WERI-Rb-1 (cell line): ENCODE data around the gene KDM5C.

ENCODE experiments used
- DNase-seq: peaks from one replicate; pipeline ENCODE4 v3.0.0-alpha.2; 2020
- H3K27ac ChIP-seq: fragments of 250-450 bp; sonication (Bioruptor Pico); 2 replicates; pipeline ENCODE4 v1.5.1; 2020; ENCODE audit warnings: mild to moderate bottlenecking, moderate library complexity
- H3K27me3 ChIP-seq: fragments of 250-450 bp; sonication (Bioruptor Pico); 2 replicates; pipeline ENCODE4 v1.5.1; 2021; ENCODE audit warnings: mild to moderate bottlenecking, low read depth, moderate library complexity; ENCODE audit not compliant: insufficient read depth, severe bottlenecking
- H3K36me3 ChIP-seq: fragments of 250-450 bp; sonication (Bioruptor Pico); 2 replicates; pipeline ENCODE4 v1.5.1; 2020; ENCODE audit warnings: mild to moderate bottlenecking, moderate library complexity
- H3K4me3 ChIP-seq: 2 replicates; pipeline ENCODE4 v1.5.1; 2011; ENCODE audit warnings: low read depth, mild to moderate bottlenecking, control low read depth, low read length
- H3K9me3 ChIP-seq: fragments of 250-450 bp; sonication (Bioruptor Pico); 2 replicates; pipeline ENCODE4 v1.5.1; 2021; ENCODE audit warnings: mild to moderate bottlenecking, moderate library complexity; ENCODE audit not compliant: severe bottlenecking
- TF ChIP-seq, protein P1 (sequence below): IDR thresholded peaks from 2 replicates; pipeline ENCODE4 v1.5.1; 2011; ENCODE audit warnings: low read depth, mild to moderate bottlenecking, control low read depth, inconsistent platforms, low read length

The KDM5C gene

DNA sequence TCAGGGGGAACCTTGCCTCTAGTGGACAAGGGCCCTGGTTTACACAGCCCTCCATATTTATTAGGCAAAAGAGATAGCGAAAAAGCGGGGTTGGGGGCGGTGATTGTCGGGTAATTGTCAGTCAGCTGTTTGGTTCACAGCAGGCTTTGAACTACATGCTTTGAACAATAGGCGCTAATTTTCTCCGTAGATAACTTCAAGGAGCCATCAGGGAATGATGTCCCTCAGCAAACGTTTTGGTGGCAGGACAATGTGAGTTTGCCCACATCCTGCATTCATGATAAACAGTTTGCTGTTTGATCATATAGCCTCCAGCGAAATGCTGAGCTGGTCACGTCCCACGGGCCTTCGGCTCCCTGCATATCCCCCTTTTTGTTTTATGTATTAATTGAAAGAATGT lies 65.8 kb downstream of the KDM5C start:
- TF ChIP-seq, protein P1, sequence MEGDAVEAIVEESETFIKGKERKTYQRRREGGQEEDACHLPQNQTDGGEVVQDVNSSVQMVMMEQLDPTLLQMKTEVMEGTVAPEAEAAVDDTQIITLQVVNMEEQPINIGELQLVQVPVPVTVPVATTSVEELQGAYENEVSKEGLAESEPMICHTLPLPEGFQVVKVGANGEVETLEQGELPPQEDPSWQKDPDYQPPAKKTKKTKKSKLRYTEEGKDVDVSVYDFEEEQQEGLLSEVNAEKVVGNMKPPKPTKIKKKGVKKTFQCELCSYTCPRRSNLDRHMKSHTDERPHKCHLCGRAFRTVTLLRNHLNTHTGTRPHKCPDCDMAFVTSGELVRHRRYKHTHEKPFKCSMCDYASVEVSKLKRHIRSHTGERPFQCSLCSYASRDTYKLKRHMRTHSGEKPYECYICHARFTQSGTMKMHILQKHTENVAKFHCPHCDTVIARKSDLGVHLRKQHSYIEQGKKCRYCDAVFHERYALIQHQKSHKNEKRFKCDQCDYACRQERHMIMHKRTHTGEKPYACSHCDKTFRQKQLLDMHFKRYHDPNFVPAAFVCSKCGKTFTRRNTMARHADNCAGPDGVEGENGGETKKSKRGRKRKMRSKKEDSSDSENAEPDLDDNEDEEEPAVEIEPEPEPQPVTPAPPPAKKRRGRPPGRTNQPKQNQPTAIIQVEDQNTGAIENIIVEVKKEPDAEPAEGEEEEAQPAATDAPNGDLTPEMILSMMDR: no peak
- Histone ChIP-seq H3K27me3 (peaks cover 23% of the 10 kb centered on the region), H3K36me3 (no peaks in the 10 kb centered on the region), H3K4me3 (no peak overlapping the region), H3K27ac (no peak overlapping the region), H3K9me3 (no peaks in the 10 kb centered on the region)
- no peak for DNase-seq

- H3K4me3 ChIP-seq: no peak overlapping the region
- peaks cover 18% of the 10 kb centered on the region for H3K27me3 ChIP-seq
Observed at GRCh38 chrX:53156207-53156596, 68.8 kb downstream of the KDM5C start.

GRCh38 chrX:53155512-53156206 lies 69.3 kb downstream of the KDM5C start:
- TF ChIP-seq, protein P1: no peak
- H3K36me3 ChIP-seq: no peaks in the 10 kb centered on the region
- H3K27me3 ChIP-seq: peaks cover 18% of the 10 kb centered on the region
- DNase-seq: no peak
- no peak overlapping the region for H3K4me3 ChIP-seq
- H3K27ac ChIP-seq: no peak overlapping the region
- no peaks in the 10 kb centered on the region for H3K9me3 ChIP-seq

More at GRCh38 chrX:53156207-53156596, 68.8 kb downstream of the KDM5C start:
- TF ChIP-seq, protein P1: no peak
- no peaks in the 10 kb centered on the region for H3K9me3 ChIP-seq
- no peaks in the 10 kb centered on the region for H3K36me3 ChIP-seq
- H3K27ac ChIP-seq: no peak overlapping the region
- DNase-seq: no peak

DNA sequence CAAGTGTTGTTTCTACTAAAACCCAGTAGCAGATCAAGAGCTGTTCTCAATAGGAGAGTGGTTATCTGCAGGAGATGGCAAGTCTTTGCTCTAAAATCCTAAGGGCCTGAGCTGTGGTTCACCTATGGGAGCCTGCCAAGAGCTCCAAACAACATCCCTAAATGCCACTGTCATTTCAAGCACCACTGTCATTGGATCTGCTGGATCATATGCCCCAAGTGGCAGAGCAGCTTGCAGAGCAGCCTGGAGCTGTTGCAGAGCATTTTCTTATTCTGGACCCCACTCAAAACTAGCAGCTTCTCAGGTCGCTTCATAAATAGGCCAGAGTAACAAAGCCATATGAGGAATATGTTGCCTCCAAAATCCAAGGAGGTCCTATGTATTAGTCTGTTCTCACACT lies 71.4 kb downstream of the KDM5C start:
- no peak overlapping the region for H3K27ac ChIP-seq
- TF ChIP-seq, protein P1: no peak
- no peak overlapping the region for H3K4me3 ChIP-seq
- DNase-seq: no peak
- no peaks in the 10 kb centered on the region for H3K9me3 ChIP-seq
- peaks cover 12% of the 10 kb centered on the region for H3K27me3 ChIP-seq
- H3K36me3 ChIP-seq: no peaks in the 10 kb centered on the region
